IMR-90 (cell line): ENCODE data around the gene ULK2. TPM values are rescaled to one million over a fixed set of nuclear protein-coding genes. Genes with fewer than 3 reads are reported as not detected.
"Not testable (repeated sequence)": the region's sequence is repeated elsewhere in the genome, so short reads cannot be mapped to it uniquely, and the experiment has no call there.

Experiments used
- ATAC-seq: fragments of 200-7000 bp; cut with Tn5 transposase; 2 replicates; pipeline ENCODE4 v1.9.1; 2020; ENCODE audit warnings: low read depth, mild to moderate bottlenecking, moderate library complexity
- BruUV-seq: library from RNA; stranded (reverse); fragments of 400-500 nt; replicated peaks from 2 replicates; lab custom pipeline; 2021; lab: Mats Ljungman, UMichigan
- CTCF ChIA-PET: fragments of 300-600 bp; formaldehyde crosslinking; extraction: SDS; loops from one replicate; lab custom pipeline; 2021; ENCODE audit warnings: antibody characterized with exemption; lab: Yijun Ruan, JAX
- POLR2A ChIA-PET: fragments of 300-600 bp; sonication (Branson Sonifier 250); formaldehyde crosslinking; loops from one replicate; lab custom pipeline; 2022; ENCODE audit warnings: antibody characterized with exemption; ENCODE audit not compliant: unreplicated experiment; lab: Charles Lee
- DNase-seq: peaks from one replicate; pipeline ENCODE4 v3.0.0; 2013
- H2AFZ ChIP-seq: replicated peaks from 2 replicates; pipeline ENCODE3; 2013; ENCODE audit warnings: low read length, mild to moderate bottlenecking; ENCODE audit not compliant: poor library complexity
- H2AK5ac ChIP-seq: 2 replicates; pipeline ENCODE4 v1.6.1; 2013; ENCODE audit warnings: low read depth, low read length, inconsistent platforms
- H2AK9ac ChIP-seq: replicated peaks from 2 replicates; pipeline ENCODE3; 2013; ENCODE audit warnings: mild to moderate bottlenecking, low read depth, low read length, moderate library complexity; ENCODE audit not compliant: poor library complexity
- H2BK120ac ChIP-seq: 2 replicates; pipeline ENCODE4 v1.6.1; 2013; ENCODE audit warnings: low read depth, low read length, inconsistent platforms
- H2BK15ac ChIP-seq: 3 replicates; pipeline ENCODE4 v1.6.1; 2013; ENCODE audit warnings: low read depth, low read length, inconsistent platforms
- H2BK20ac ChIP-seq: 2 replicates; pipeline ENCODE4 v1.6.1; 2013; ENCODE audit warnings: low read depth, mild to moderate bottlenecking, inconsistent platforms, low read length, moderate library complexity
- H2BK5ac ChIP-seq: 2 replicates; pipeline ENCODE4 v1.6.1; 2013; ENCODE audit warnings: mild to moderate bottlenecking, low read depth, low read length, inconsistent platforms; ENCODE audit not compliant: poor library complexity, severe bottlenecking
- H3K14ac ChIP-seq: replicated peaks from 2 replicates; pipeline ENCODE4 v1.6.1; 2013; ENCODE audit warnings: low read depth, low read length, inconsistent platforms
- H3K18ac ChIP-seq: 2 replicates; pipeline ENCODE4 v1.6.1; 2013; ENCODE audit warnings: low read depth, low read length, control low read depth
- H3K23ac ChIP-seq: 2 replicates; pipeline ENCODE4 v1.6.1; 2013; ENCODE audit warnings: low read depth, low read length, inconsistent platforms
- H3K27ac ChIP-seq: 2 replicates; pipeline ENCODE4 v1.5.1; 2013; ENCODE audit warnings: mild to moderate bottlenecking, control low read depth, low read length; ENCODE audit not compliant: insufficient read depth
- H3K27me3 ChIP-seq: 2 replicates; pipeline ENCODE4 v1.6.1; 2013; ENCODE audit warnings: low read length; ENCODE audit not compliant: control insufficient read depth, insufficient read depth
- H3K36me3 ChIP-seq: 2 replicates; pipeline ENCODE4 v1.6.1; 2013; ENCODE audit warnings: low read length, mixed read lengths; ENCODE audit not compliant: control insufficient read depth, insufficient read depth
- H3K4ac ChIP-seq: 2 replicates; pipeline ENCODE4 v1.6.1; 2013; ENCODE audit warnings: low read depth, low read length, inconsistent platforms
- H3K4me1 ChIP-seq: 2 replicates; pipeline ENCODE4 v1.6.1; 2013; ENCODE audit warnings: low read length, mixed read lengths; ENCODE audit not compliant: control insufficient read depth, insufficient read depth
- H3K4me2 ChIP-seq: 2 replicates; pipeline ENCODE4 v1.6.1; 2013; ENCODE audit warnings: low read depth, mild to moderate bottlenecking, control low read depth, low read length, moderate library complexity
- H3K4me3 ChIP-seq: 2 replicates; pipeline ENCODE4 v1.5.1; 2013; ENCODE audit warnings: low read depth, mild to moderate bottlenecking, control low read depth, low read length, moderate library complexity; ENCODE audit not compliant: insufficient read depth
- H3K56ac ChIP-seq: 2 replicates; pipeline ENCODE4 v1.6.1; 2013; ENCODE audit warnings: low read length, inconsistent platforms; ENCODE audit not compliant: insufficient read depth; ENCODE audit errors: extremely low read depth
- H3K79me1 ChIP-seq, 2 experiments: 2 replicates each; pipeline ENCODE4 v1.6.1; 2013; ENCODE audit warnings: low read length in 2 of 2, inconsistent platforms in 1 of 2, low read depth in 1 of 2
- H3K9ac ChIP-seq: 2 replicates; pipeline ENCODE4 v1.6.1; 2013; ENCODE audit warnings: low read depth, low read length, control low read depth
- H3K9me1 ChIP-seq: 2 replicates; pipeline ENCODE4 v1.6.1; 2013; ENCODE audit warnings: low read length, inconsistent platforms; ENCODE audit not compliant: insufficient read depth
- H3K9me3 ChIP-seq: 2 replicates; pipeline ENCODE4 v1.6.1; 2013; ENCODE audit warnings: low read length; ENCODE audit not compliant: control insufficient read depth, insufficient read depth
- H4K20me1 ChIP-seq: 2 replicates; pipeline ENCODE4 v1.6.1; 2013; ENCODE audit warnings: low read length, inconsistent platforms; ENCODE audit not compliant: insufficient read depth
- H4K5ac ChIP-seq: 2 replicates; pipeline ENCODE4 v1.6.1; 2013; ENCODE audit warnings: mild to moderate bottlenecking, low read depth, low read length, control low read depth
- H4K8ac ChIP-seq, 2 experiments: 2 replicates each; pipeline ENCODE4 v1.6.1; 2013; ENCODE audit warnings: low read depth in 2 of 2, low read length in 2 of 2, control low read depth in 1 of 2, inconsistent platforms in 1 of 2
- H4K91ac ChIP-seq: 2 replicates; pipeline ENCODE4 v1.6.1; 2013; ENCODE audit warnings: low read depth, low read length, inconsistent platforms; ENCODE audit not compliant: insufficient read depth
- WGBS, 2 experiments: methylation state at CpG; one replicate each; pipeline versions ENCODE4 v1.1.5 to v1.1.7; 2013; ENCODE audit warnings: missing lambda C conversion rate in 2 of 2; ENCODE audit not compliant: insufficient read length in 1 of 2; ENCODE audit errors: extremely low coverage in 2 of 2; 5-methylcytosine and 5-hydroxymethylcytosine counted together
- dilution Hi-C: fragments of 300-500 bp; cut with HindIII; formaldehyde crosslinking; loops from one replicate; pipeline ENCODE4 v1.14.3; 2018; ENCODE audit warnings: low sequenced_read_pairs; ENCODE audit not compliant: unreplicated experiment
- in situ Hi-C: fragments of 300-500 bp; cut with MboI; formaldehyde crosslinking; loops from 3 replicates; pipeline ENCODE4 v1.14.3; 2019; ENCODE audit warnings: low sequenced_read_pairs, inconsistent platforms, mixed read lengths
- intact Hi-C: fragments of 100-400 bp; cut with micrococcal nuclease; formaldehyde crosslinking; loops from 2 replicates; pipeline ENCODE4 v1.10.0; 2022
- polyA plus RNA-seq, 3 experiments: library from polyadenylated mRNA; depleted of rRNA; stranded (reverse); fragments of >200 nt; gene quantifications; 2 replicates each; pipeline ENCODE4 v1.2.3, GENCODE V29; 2012; ENCODE audit warnings: low replicate concordance in 1 of 3
- total RNA-seq: library from RNA; depleted of rRNA; stranded (reverse); fragments of >200 nt; gene quantifications from 2 replicates; pipeline ENCODE4 v1.2.3, GENCODE V29; 2012

The ULK2 gene
- total and polyA plus RNA-seq, 2 of the 4 experiments (the other 2 are of a cell fraction) = 8.9 to 10.8 TPM

DNA sequence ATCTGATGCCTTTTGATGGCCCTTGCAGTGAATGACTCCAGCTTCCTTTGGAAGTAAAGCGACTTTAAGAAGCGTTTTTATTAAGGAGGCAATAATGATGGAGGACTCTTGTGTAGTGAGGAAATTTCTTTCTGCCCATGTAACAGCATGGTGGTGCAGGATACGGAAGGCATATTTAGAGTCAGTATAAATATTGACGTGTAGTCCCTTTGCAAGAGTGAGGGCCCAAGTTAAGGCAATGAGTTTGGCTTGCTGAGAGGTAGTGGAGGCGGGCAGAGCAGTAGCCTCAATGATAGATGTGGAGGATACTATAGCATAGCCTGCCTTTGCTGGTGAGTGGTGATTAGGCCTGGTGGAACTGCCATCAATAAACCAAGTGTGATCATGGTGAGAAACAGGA lies 22.3 kb upstream of the ULK2 start:
- H3K9ac ChIP-seq, H4K91ac ChIP-seq, H3K27me3 ChIP-seq, H3K9me3 ChIP-seq, dilution Hi-C loops, H3K4me2 ChIP-seq, H3K18ac ChIP-seq, intact Hi-C loops, ATAC-seq, H3K27ac ChIP-seq, BruUV-seq, H2AK9ac ChIP-seq, H4K8ac ChIP-seq, H4K20me1 ChIP-seq, H3K36me3 ChIP-seq, H3K79me1 ChIP-seq, H2BK20ac ChIP-seq, DNase-seq, H2BK15ac ChIP-seq, H2BK5ac ChIP-seq, in situ Hi-C loops, H3K4ac ChIP-seq, H3K4me3 ChIP-seq, H2AFZ ChIP-seq, H3K4me1 ChIP-seq, H2AK5ac ChIP-seq, H3K23ac ChIP-seq, H4K5ac ChIP-seq, H3K9me1 ChIP-seq, CTCF ChIA-PET, POLR2A ChIA-PET, H3K56ac ChIP-seq, H3K14ac ChIP-seq, H2BK120ac ChIP-seq: not testable (repeated sequence)
- no CpG with 5 or more reads among the region's 5 CpGs for WGBS, 2 experiments
